Kidney capillary endothelial cell (primary cell): ENCODE measurements around the gene CGNL1.

Experiments
- DNase-seq: peaks from one replicate; pipeline ENCODE4 v3.0.0-alpha.2; 2018; ENCODE audit warnings: low spot score

Gene CGNL1

DNA sequence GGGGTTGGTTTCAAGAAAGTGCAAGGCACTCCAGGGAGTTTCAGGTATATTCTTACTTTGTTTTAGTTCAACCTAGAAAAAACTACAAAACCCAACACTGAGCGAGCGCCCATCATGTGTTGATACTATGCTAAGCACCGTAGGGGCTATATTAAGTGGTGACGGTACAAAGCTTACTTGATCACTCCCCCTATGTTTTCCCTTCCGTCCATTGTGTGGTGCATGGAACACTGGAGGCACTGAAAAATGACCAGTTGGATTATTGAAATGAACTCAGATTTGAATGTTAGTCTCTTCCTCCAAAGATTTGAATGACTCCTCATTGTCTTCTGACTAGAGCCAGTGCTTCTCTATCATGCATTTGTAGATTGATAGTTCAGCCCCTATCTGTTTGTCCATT, 222.0 kb downstream of the CGNL1 start:
- DNase-seq, result no peak

- DNase-seq, result no peak
These were observed 223.0 kb downstream of the CGNL1 start for GRCh38 chr15:57599296-57599810.

GRCh38 chr15:57600197-57600596, 223.9 kb downstream of the CGNL1 start:
- no peak for DNase-seq
